GM03348 (cell line): ENCODE data around the gene CCDC158.
"Not testable (repeated sequence)": the region's sequence is repeated elsewhere in the genome, so short reads cannot be mapped to it uniquely, and the experiment has no call there.

Source experiments
- DNase-seq: peaks from one replicate; pipeline ENCODE4 v3.0.0; 2012; ENCODE audit warnings: low spot score

CCDC158 gene

GRCh38 chr4:76420762-76421581 is at the start of gene CCDC158:
Gene CCDC158, minus strand, starts transcription at chr4:76421141. Its CDS starts 17,934 bp downstream, at chr4:76403207.
- DNase-seq, result peak; percentile 70

- DNase-seq, result no peak
Measured at GRCh38 chr4:76470532-76470931, 49.6 kb upstream of the CCDC158 start.

GRCh38 chr4:76470064-76470463 is 49.1 kb upstream of the CCDC158 start:
- DNase-seq, result no peak

GRCh38 chr4:76463568-76463967 is 42.6 kb upstream of the CCDC158 start:
- DNase-seq, result no peak

- peak; percentile 64 for DNase-seq
Measured at GRCh38 chr4:76459291-76459723, 38.4 kb upstream of the CCDC158 start.

GRCh38 chr4:76458825-76459224 is 37.9 kb upstream of the CCDC158 start:
- peak; percentile 42 for DNase-seq

- no peak for DNase-seq
Measured at GRCh38 chr4:76458297-76458696, 37.4 kb upstream of the CCDC158 start.

GRCh38 chr4:76457885-76458284 is 36.9 kb upstream of the CCDC158 start:
- DNase-seq, result no peak

- not testable (repeated sequence) for DNase-seq
Measured at GRCh38 chr4:76454073-76454472, 33.1 kb upstream of the CCDC158 start.

GRCh38 chr4:76453232-76453631 is 32.3 kb upstream of the CCDC158 start:
- no peak for DNase-seq

- peak; percentile 16 for DNase-seq
Measured at GRCh38 chr4:76449833-76450232, 28.9 kb upstream of the CCDC158 start.

GRCh38 chr4:76449362-76449767 is 28.4 kb upstream of the CCDC158 start:
- no peak for DNase-seq

- no peak for DNase-seq
Measured at GRCh38 chr4:76448211-76448610, 27.3 kb upstream of the CCDC158 start.

- DNase-seq, result peak; percentile 21
Measured at GRCh38 chr4:76447393-76447851, 26.5 kb upstream of the CCDC158 start.

- DNase-seq, result no peak
Measured at GRCh38 chr4:76445911-76446310, 25.0 kb upstream of the CCDC158 start.

- DNase-seq, result no peak
Measured at GRCh38 chr4:76443376-76443775, 22.4 kb upstream of the CCDC158 start.

- no peak for DNase-seq
Measured at GRCh38 chr4:76442807-76443206, 21.9 kb upstream of the CCDC158 start.

- DNase-seq, result no peak
Measured at GRCh38 chr4:76441881-76442280, 20.9 kb upstream of the CCDC158 start.

GRCh38 chr4:76439491-76439890 is 18.6 kb upstream of the CCDC158 start:
- no peak for DNase-seq

- no peak for DNase-seq
Measured at GRCh38 chr4:76435528-76436319, 14.8 kb upstream of the CCDC158 start.

- peak; percentile 35 for DNase-seq
Measured at GRCh38 chr4:76434901-76435527, 14.1 kb upstream of the CCDC158 start, which contains the start of gene SHROOM3. Gene SHROOM3, plus strand, starts transcription at chr4:76435229. Its CDS starts 824 bp downstream, at chr4:76436053.
